Measurements from ENCODE around the gene NSD1. TPM values are rescaled to one million over a fixed set of nuclear protein-coding genes. Genes with fewer than 3 reads are reported as not detected.
A peak's percentile ranks its signal among the peaks of the same experiment; 100 is the strongest.

NSD1 gene
- total and polyA plus RNA-seq, 7 experiments from 2014 or later = 57.0 to 126 (median 114) TPM

GRCh38 chr5:177186645-177187044 is 53.1 kb downstream of the NSD1 start:
- H3K27me3 ChIP-seq (ENCODE audit: control insufficient read depth in 2 of 2, insufficient read depth in 2 of 2, low read length in 2 of 2) = no peaks in the 10 kb centered on the region
- ChIA-PET CTCF (interaction anchor here (0.7 kb wide), 1 partner anchor 73 kb away, joined by 3 read pairs; no protein-coding TSS in a partner anchor), POLR2A (no interaction called here)
- ATAC-seq (no peak), DNase-seq (no peak)
- Mint-ChIP-seq H3K27ac (peak overlapping the region in 1 of 9 donors; percentile 19), H3K27me3 (no peaks in the 10 kb centered on the region), H3K4me3 (no peak overlapping the region), H3K4me1 (peaks cover 16 to 54% (median 47%) of the 10 kb centered on the region in 7 donors), H3K9me3 (no peaks in the 10 kb centered on the region), H3K36me3 (peaks cover 0 to 14% (median 0%) of the 10 kb centered on the region in 5 donors)
- no peaks in the 10 kb centered on the region for H3K4me1 ChIP-seq (ENCODE audit: control insufficient read depth in 2 of 2, insufficient read depth in 2 of 2, low read length in 2 of 2)
- no peaks in the 10 kb centered on the region for H3K9me3 ChIP-seq (ENCODE audit: control insufficient read depth in 2 of 3, low read length in 3 of 3)
- H3K4me3 ChIP-seq (ENCODE audit: low read length) = no peak overlapping the region
- H3K36me3 ChIP-seq (ENCODE audit: control insufficient read depth in 2 of 3, insufficient read depth in 3 of 3, low read length in 3 of 3) = peaks cover 0 to 8% (median 2%) of the 10 kb centered on the region in 3 experiments
- H3K27ac ChIP-seq (ENCODE audit: low read depth, low read length) = no peak overlapping the region
- intact Hi-C loops (cut with micrococcal nuclease) = no loop called here

DNA sequence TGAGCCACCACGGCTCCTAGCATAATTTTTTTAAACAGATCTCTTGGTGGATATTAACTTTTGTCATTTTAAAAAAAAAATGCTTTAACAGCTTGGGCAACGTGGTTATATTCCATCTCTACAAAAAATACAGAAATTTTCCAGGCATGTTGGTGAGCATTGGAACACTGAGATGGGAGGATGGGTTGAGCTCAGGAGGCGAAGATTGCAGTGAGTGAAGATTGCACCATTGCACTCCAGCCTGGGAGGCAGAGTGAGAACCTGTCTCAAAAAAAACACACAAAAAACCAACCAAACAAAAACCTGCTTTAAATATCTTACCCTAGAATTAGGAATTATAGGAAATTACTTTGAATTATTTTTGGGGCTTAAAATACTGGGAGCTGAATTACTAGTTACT is 55.2 kb downstream of the NSD1 start:
- H3K4me3 ChIP-seq (ENCODE audit: low read length) = no peak overlapping the region
- no peak overlapping the region for H3K4me3 Mint-ChIP-seq
- peaks cover 0 to 15% (median 3%) of the 10 kb centered on the region in 5 donors for H3K36me3 Mint-ChIP-seq
- ChIA-PET POLR2A (no interaction called here), CTCF (no interaction called here)
- H3K27me3 ChIP-seq (ENCODE audit: control insufficient read depth in 2 of 2, insufficient read depth in 2 of 2, low read length in 2 of 2) = no peaks in the 10 kb centered on the region
- H3K27ac Mint-ChIP-seq = peak overlapping the region in 8 of 9 donors; percentile 22 to 75 (median 40)
- peaks cover 0 to 16% (median 4%) of the 10 kb centered on the region in 3 experiments for H3K36me3 ChIP-seq (ENCODE audit: control insufficient read depth in 2 of 3, insufficient read depth in 3 of 3, low read length in 3 of 3)
- no peaks in the 10 kb centered on the region for H3K27me3 Mint-ChIP-seq
- intact Hi-C loops (cut with micrococcal nuclease) = no loop called here
- H3K4me1 ChIP-seq (ENCODE audit: control insufficient read depth in 2 of 2, insufficient read depth in 2 of 2, low read length in 2 of 2) = no peaks in the 10 kb centered on the region
- ATAC-seq = no peak
- H3K9me3 Mint-ChIP-seq = no peaks in the 10 kb centered on the region
- H3K27ac ChIP-seq (ENCODE audit: low read depth, low read length) = peak overlapping the region; percentile 7
- H3K4me1 Mint-ChIP-seq = peaks cover 14 to 45% (median 43%) of the 10 kb centered on the region in 7 donors
- no peaks in the 10 kb centered on the region for H3K9me3 ChIP-seq (ENCODE audit: control insufficient read depth in 2 of 3, low read length in 3 of 3)
- DNase-seq = no peak

- peaks cover 0 to 20% (median 4%) of the 10 kb centered on the region in 3 experiments for H3K36me3 ChIP-seq (ENCODE audit: control insufficient read depth in 2 of 3, insufficient read depth in 3 of 3, low read length in 3 of 3)
- CTCF ChIA-PET = no interaction called here
- Mint-ChIP-seq H3K4me3 (no peak overlapping the region), H3K36me3 (peaks cover 0 to 15% (median 3%) of the 10 kb centered on the region in 5 donors), H3K4me1 (peaks cover 10 to 39% (median 37%) of the 10 kb centered on the region in 7 donors), H3K9me3 (no peaks in the 10 kb centered on the region), H3K27ac (peak overlapping the region in 5 of 9 donors; percentile 19 to 66 (median 49)), H3K27me3 (no peaks in the 10 kb centered on the region)
- no peaks in the 10 kb centered on the region for H3K9me3 ChIP-seq (ENCODE audit: control insufficient read depth in 2 of 3, low read length in 3 of 3)
- DNase-seq (no peak), ATAC-seq (no peak)
- POLR2A ChIA-PET = no interaction called here
- no peak overlapping the region for H3K4me3 ChIP-seq (ENCODE audit: low read length)
- no peaks in the 10 kb centered on the region for H3K4me1 ChIP-seq (ENCODE audit: control insufficient read depth in 2 of 2, insufficient read depth in 2 of 2, low read length in 2 of 2)
- H3K27me3 ChIP-seq (ENCODE audit: control insufficient read depth in 2 of 2, insufficient read depth in 2 of 2, low read length in 2 of 2) = no peaks in the 10 kb centered on the region
- intact Hi-C loops (cut with micrococcal nuclease) = no loop called here
- H3K27ac ChIP-seq (ENCODE audit: low read depth, low read length) = no peak overlapping the region
Observed at GRCh38 chr5:177189416-177189815, 55.8 kb downstream of the NSD1 start.

- H3K4me1 Mint-ChIP-seq = peaks cover 7 to 33% (median 32%) of the 10 kb centered on the region in 7 donors
- no peaks in the 10 kb centered on the region for H3K27me3 Mint-ChIP-seq
- Histone ChIP-seq H3K27me3 (ENCODE audit: control insufficient read depth in 2 of 2, insufficient read depth in 2 of 2, low read length in 2 of 2) (no peaks in the 10 kb centered on the region), H3K4me1 (ENCODE audit: control insufficient read depth in 2 of 2, insufficient read depth in 2 of 2, low read length in 2 of 2) (no peaks in the 10 kb centered on the region), H3K4me3 (ENCODE audit: low read length) (no peak overlapping the region), H3K36me3 (ENCODE audit: control insufficient read depth in 2 of 3, insufficient read depth in 3 of 3, low read length in 3 of 3) (peaks cover 2 to 25% (median 4%) of the 10 kb centered on the region in 3 experiments), H3K9me3 (ENCODE audit: control insufficient read depth in 2 of 3, low read length in 3 of 3) (no peaks in the 10 kb centered on the region), H3K27ac (ENCODE audit: low read depth, low read length) (no peak overlapping the region)
- no peak for DNase-seq
- no peak for ATAC-seq
- intact Hi-C loops (cut with micrococcal nuclease) = no loop called here
- ChIA-PET CTCF (interaction anchor here (0.6 to 1.1 kb wide), 2 partner anchors 44 to 77 kb away, joined by 3 read pairs; no protein-coding TSS in a partner anchor), POLR2A (no interaction called here)
- no peak overlapping the region for H3K27ac Mint-ChIP-seq
- H3K9me3 Mint-ChIP-seq = no peaks in the 10 kb centered on the region
- no peak overlapping the region for H3K4me3 Mint-ChIP-seq
- peaks cover 0 to 15% (median 3%) of the 10 kb centered on the region in 5 donors for H3K36me3 Mint-ChIP-seq
Observed at GRCh38 chr5:177189965-177190364, 56.4 kb downstream of the NSD1 start.

- no peak overlapping the region for H3K4me3 Mint-ChIP-seq
- ChIA-PET CTCF (no interaction called here), POLR2A (interaction anchor here (0.6 kb wide), 1 partner anchor 107 kb away, joined by 4 read pairs; no protein-coding TSS in a partner anchor)
- DNase-seq = no peak
- H3K36me3 Mint-ChIP-seq = peaks cover 0 to 30% (median 20%) of the 10 kb centered on the region in 5 donors
- ATAC-seq = no peak
- no peaks in the 10 kb centered on the region for H3K9me3 ChIP-seq (ENCODE audit: control insufficient read depth in 2 of 3, low read length in 3 of 3)
- peaks cover 5 to 54% (median 12%) of the 10 kb centered on the region in 3 experiments for H3K36me3 ChIP-seq (ENCODE audit: control insufficient read depth in 2 of 3, insufficient read depth in 3 of 3, low read length in 3 of 3)
- intact Hi-C loops (cut with micrococcal nuclease) = no loop called here
- no peak overlapping the region for H3K27ac Mint-ChIP-seq
- H3K27me3 Mint-ChIP-seq = no peaks in the 10 kb centered on the region
- no peak overlapping the region for H3K27ac ChIP-seq (ENCODE audit: low read depth, low read length)
- H3K4me1 ChIP-seq (ENCODE audit: control insufficient read depth in 2 of 2, insufficient read depth in 2 of 2, low read length in 2 of 2) = no peaks in the 10 kb centered on the region
- H3K9me3 Mint-ChIP-seq = peaks cover 0 to 2% (median 0%) of the 10 kb centered on the region in 11 donors
- no peaks in the 10 kb centered on the region for H3K27me3 ChIP-seq (ENCODE audit: control insufficient read depth in 2 of 2, insufficient read depth in 2 of 2, low read length in 2 of 2)
- no peak overlapping the region for H3K4me3 ChIP-seq (ENCODE audit: low read length)
- H3K4me1 Mint-ChIP-seq = peaks cover 10 to 16% (median 12%) of the 10 kb centered on the region in 7 donors
Observed at GRCh38 chr5:177194268-177194667, 60.7 kb downstream of the NSD1 start.

DNA sequence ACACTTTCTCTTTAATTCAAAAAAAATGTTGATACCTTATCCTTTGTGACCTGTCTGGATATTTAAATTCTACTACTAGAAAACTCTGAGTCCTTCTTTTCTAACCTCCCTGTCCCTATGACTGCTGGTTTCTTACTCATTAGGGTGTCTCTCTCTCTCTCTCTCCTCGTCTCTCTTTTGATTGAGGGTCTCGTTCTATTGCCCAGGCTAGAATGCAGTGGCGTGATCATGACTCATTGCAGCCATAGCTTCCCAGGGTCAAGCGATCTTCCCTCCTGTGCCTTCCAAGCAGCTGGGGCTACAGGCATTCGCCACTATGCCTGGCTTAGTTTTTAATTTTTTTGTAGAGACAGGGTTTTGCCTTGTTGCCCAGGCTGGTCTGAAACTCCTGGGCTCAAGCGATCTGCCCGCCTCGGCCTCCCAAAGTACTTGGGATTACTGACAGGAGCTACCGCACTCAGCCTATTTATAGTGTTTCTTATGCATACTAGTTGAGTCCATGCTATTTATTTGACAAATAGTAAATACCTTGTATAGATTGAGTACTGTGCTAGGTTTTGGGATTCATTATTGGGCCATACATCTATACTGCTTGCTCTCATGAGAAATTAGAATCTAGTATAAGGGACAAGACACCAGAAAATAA is 61.9 kb downstream of the NSD1 start:
- Mint-ChIP-seq H3K4me3 (no peak overlapping the region), H3K4me1 (peaks cover 8 to 18% (median 13%) of the 10 kb centered on the region in 7 donors), H3K36me3 (peaks cover 0 to 32% (median 20%) of the 10 kb centered on the region in 5 donors), H3K9me3 (peaks cover 0 to 2% (median 0%) of the 10 kb centered on the region in 11 donors), H3K27ac (peak overlapping the region in 3 of 9 donors; percentile 57 to 77 (median 75)), H3K27me3 (no peaks in the 10 kb centered on the region)
- Histone ChIP-seq H3K4me1 (ENCODE audit: control insufficient read depth in 2 of 2, insufficient read depth in 2 of 2, low read length in 2 of 2) (no peaks in the 10 kb centered on the region), H3K9me3 (ENCODE audit: control insufficient read depth in 2 of 3, low read length in 3 of 3) (no peaks in the 10 kb centered on the region), H3K27ac (ENCODE audit: low read depth, low read length) (no peak overlapping the region), H3K36me3 (ENCODE audit: control insufficient read depth in 2 of 3, insufficient read depth in 3 of 3, low read length in 3 of 3) (peaks cover 5 to 62% (median 12%) of the 10 kb centered on the region in 3 experiments), H3K27me3 (ENCODE audit: control insufficient read depth in 2 of 2, insufficient read depth in 2 of 2, low read length in 2 of 2) (no peaks in the 10 kb centered on the region), H3K4me3 (ENCODE audit: low read length) (no peak overlapping the region)
- no peak for ATAC-seq
- intact Hi-C loops (cut with micrococcal nuclease) = loop anchor here in 1 of 2 donors (5.0 kb wide), 1 partner anchor 83 kb away; no protein-coding TSS in a partner anchor
- DNase-seq = no peak
- ChIA-PET CTCF (no interaction called here), POLR2A (no interaction called here)

Data from naive thymus-derived CD4-positive, alpha-beta T cell (primary cell).